HG02571 (cell line): ENCODE data around the gene VAMP5.
"Not testable (repeated sequence)": the region's sequence is repeated elsewhere in the genome, so short reads cannot be mapped to it uniquely, and the experiment has no call there.

Source experiments
- ATAC-seq: cut with Tn5 transposase; IDR thresholded peaks from one replicate; pipeline ENCODE4 v1.9.1; 2021; ENCODE audit warnings: mild to moderate bottlenecking, moderate library complexity; ENCODE audit not compliant: unreplicated experiment

Gene VAMP5

GRCh38 chr2:85600235-85600575, 16.0 kb downstream of the VAMP5 start:
- ATAC-seq, result no peak

GRCh38 chr2:85600951-85601770, 16.9 kb downstream of the VAMP5 start:
- ATAC-seq, result no peak

- peak; percentile 43 for ATAC-seq
Measured at GRCh38 chr2:85601771-85602475, 17.7 kb downstream of the VAMP5 start.

- ATAC-seq, result peak; percentile 97
Measured at GRCh38 chr2:85602476-85603234, 18.4 kb downstream of the VAMP5 start, which contains the start of gene TMEM150A. Gene TMEM150A, minus strand, starts transcription at chr2:85602698. Its CDS starts 750 bp downstream, at chr2:85601948.

- ATAC-seq, result not testable (repeated sequence)
Measured at GRCh38 chr2:85604133-85604444, 19.9 kb downstream of the VAMP5 start.

- ATAC-seq, result no peak
Measured at GRCh38 chr2:85604568-85605339, 20.5 kb downstream of the VAMP5 start.

- ATAC-seq, result no peak
Measured at GRCh38 chr2:85605406-85606115, 21.3 kb downstream of the VAMP5 start.

GRCh38 chr2:85606116-85606455, 21.9 kb downstream of the VAMP5 start:
- ATAC-seq, result no peak

GRCh38 chr2:85607268-85608215, 23.3 kb downstream of the VAMP5 start:
- no peak for ATAC-seq

GRCh38 chr2:85611217-85611704, 27.0 kb downstream of the VAMP5 start:
- ATAC-seq, result no peak

GRCh38 chr2:85611705-85612587, 27.7 kb downstream of the VAMP5 start, which contains the start of gene C2orf68:
Gene C2orf68, minus strand, starts transcription at chr2:85612066. Its CDS starts 82 bp downstream, at chr2:85611984.
- ATAC-seq, result peak; percentile 79

- no peak for ATAC-seq
Measured at GRCh38 chr2:85613717-85614515, 29.7 kb downstream of the VAMP5 start.

- ATAC-seq, result not testable (repeated sequence)
Measured at GRCh38 chr2:85614757-85615156, 30.5 kb downstream of the VAMP5 start.

GRCh38 chr2:85615413-85615728, 31.1 kb downstream of the VAMP5 start:
- no peak for ATAC-seq

GRCh38 chr2:85617723-85618122, 33.5 kb downstream of the VAMP5 start:
- not testable (repeated sequence) for ATAC-seq

GRCh38 chr2:85619617-85620016, 35.4 kb downstream of the VAMP5 start:
- ATAC-seq, result no peak

GRCh38 chr2:85621338-85621737, 37.1 kb downstream of the VAMP5 start:
- ATAC-seq, result no peak
